WERI-Rb-1 (cell line): Measurements from ENCODE around the gene IFT52.
"Not testable (repeated sequence)": the region's sequence is repeated elsewhere in the genome, so short reads cannot be mapped to it uniquely, and the experiment has no call there.

Experiments
- DNase-seq: peaks from one replicate; pipeline ENCODE4 v3.0.0-alpha.2; 2020
- H3K27ac ChIP-seq: fragments of 250-450 bp; sonication (Bioruptor Pico); 2 replicates; pipeline ENCODE4 v1.5.1; 2020; ENCODE audit warnings: mild to moderate bottlenecking, moderate library complexity
- H3K27me3 ChIP-seq: fragments of 250-450 bp; sonication (Bioruptor Pico); 2 replicates; pipeline ENCODE4 v1.5.1; 2021; ENCODE audit warnings: mild to moderate bottlenecking, low read depth, moderate library complexity; ENCODE audit not compliant: insufficient read depth, severe bottlenecking
- H3K36me3 ChIP-seq: fragments of 250-450 bp; sonication (Bioruptor Pico); 2 replicates; pipeline ENCODE4 v1.5.1; 2020; ENCODE audit warnings: mild to moderate bottlenecking, moderate library complexity
- H3K4me3 ChIP-seq: 2 replicates; pipeline ENCODE4 v1.5.1; 2011; ENCODE audit warnings: low read depth, mild to moderate bottlenecking, control low read depth, low read length
- H3K9me3 ChIP-seq: fragments of 250-450 bp; sonication (Bioruptor Pico); 2 replicates; pipeline ENCODE4 v1.5.1; 2021; ENCODE audit warnings: mild to moderate bottlenecking, moderate library complexity; ENCODE audit not compliant: severe bottlenecking
- CTCF ChIP-seq: IDR thresholded peaks from 2 replicates; pipeline ENCODE4 v1.5.1; 2011; ENCODE audit warnings: low read depth, mild to moderate bottlenecking, control low read depth, inconsistent platforms, low read length

IFT52 gene

DNA sequence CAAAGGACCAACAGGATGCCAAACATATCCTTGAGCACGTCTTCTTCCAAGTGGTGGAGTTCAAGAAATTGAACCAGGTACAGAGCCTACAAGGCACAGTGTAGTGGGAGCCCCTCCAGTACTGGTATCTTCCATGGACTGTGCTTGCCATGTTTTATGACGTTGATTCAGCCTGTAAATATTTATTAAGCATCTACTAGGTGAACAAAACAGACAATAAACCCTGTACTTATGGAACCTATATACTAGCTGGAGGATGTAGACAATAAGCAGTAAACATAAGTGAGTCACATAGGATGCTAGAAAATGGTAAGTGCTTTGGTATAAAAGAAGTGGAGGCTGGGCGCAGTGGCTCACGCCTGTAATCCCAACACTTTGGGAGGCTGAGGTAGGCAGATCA lies 51.8 kb downstream of the IFT52 start:
- peaks cover 52% of the 10 kb centered on the region for H3K36me3 ChIP-seq

DNA sequence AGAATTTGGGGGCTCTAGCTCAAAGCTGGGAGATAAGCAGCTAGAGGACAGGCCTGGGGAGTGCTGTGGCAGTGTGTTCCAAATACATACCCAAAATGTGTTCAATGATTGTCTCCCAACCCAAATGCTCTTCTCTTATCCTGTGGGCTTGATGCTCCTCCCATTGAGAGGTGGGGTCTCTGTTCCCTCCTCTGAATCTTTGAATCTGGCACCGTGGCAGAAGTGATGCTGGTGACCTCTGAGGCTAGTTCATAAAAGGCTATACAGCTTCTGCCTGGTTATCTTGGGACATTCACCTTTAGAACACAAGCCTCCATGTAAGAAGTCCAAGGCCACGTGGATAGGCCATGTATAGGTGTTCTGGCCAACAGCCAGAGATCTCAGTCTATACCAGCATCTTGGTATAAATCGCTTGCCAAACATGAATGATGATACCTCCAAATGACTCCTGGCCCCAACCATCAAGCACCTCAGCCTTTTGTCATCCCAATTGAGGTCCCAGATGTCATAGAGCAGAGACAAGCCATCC lies 60.3 kb downstream of the IFT52 start:
- DNase-seq = no peak

More for the DNA sequence above, 51.8 kb downstream of the IFT52 start:
- Histone ChIP-seq H3K9me3 (no peaks in the 10 kb centered on the region), H3K27ac (no peak overlapping the region), H3K27me3 (no peaks in the 10 kb centered on the region), H3K4me3 (no peak overlapping the region)
- TF ChIP-seq CTCF = no peak
- DNase-seq = no peak

DNA sequence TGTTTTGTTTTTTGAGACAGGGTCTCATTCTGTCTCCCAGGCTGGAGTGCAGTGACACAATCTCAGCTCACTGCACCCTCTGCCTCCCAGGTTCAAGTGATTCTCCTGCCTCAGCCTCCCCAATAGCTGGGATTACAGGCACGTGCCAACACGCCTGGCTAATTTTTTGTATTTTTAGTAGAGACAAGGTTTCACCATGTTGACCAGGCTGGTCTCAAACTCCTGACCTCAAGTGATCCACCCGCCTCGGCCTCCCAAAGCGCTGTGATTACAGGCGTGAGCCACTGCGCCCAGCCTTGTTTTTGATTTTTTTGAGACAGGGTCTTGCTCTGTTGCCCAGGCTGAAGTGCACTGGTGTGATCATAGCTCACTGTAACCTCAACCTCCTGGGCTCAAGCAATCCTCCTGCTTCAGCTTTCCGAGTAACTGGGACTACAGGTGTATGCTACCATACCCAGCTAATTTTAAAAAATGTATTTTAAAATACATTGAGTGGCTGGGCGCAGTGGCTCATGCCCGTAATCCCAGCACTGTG lies 61.0 kb downstream of the IFT52 start:
- H3K27ac ChIP-seq, H3K36me3 ChIP-seq, H3K9me3 ChIP-seq, H3K4me3 ChIP-seq, H3K27me3 ChIP-seq, DNase-seq: not testable (repeated sequence)

More for the DNA sequence above, 60.3 kb downstream of the IFT52 start:
- TF ChIP-seq CTCF = no peak
- Histone ChIP-seq H3K36me3 (peaks cover 14% of the 10 kb centered on the region), H3K4me3 (no peak overlapping the region), H3K9me3 (no peaks in the 10 kb centered on the region), H3K27ac (no peak overlapping the region), H3K27me3 (no peaks in the 10 kb centered on the region)

DNA sequence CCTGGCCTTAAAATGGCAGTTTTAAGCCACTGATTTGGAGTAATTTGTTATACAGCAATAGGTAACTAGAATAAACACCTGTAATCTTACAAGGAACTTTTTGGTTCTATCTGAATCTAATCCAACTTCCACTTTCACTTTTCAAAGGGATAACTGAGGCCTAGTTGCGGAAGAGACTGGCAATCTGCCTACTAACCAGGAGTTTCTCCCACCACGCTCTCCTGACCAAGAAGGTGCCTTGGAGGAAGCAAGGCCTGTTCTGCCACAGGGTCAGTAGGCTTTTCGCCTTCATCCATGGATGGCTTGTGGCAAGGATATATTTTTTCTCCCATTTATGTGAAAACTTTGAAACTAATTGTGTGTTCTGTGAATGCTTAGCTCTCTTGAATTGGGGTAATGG lies 63.2 kb downstream of the IFT52 start:
- Histone ChIP-seq H3K27me3 (no peaks in the 10 kb centered on the region), H3K27ac (no peak overlapping the region), H3K36me3 (no peaks in the 10 kb centered on the region), H3K4me3 (no peak overlapping the region), H3K9me3 (no peaks in the 10 kb centered on the region)
- no peak for TF ChIP-seq CTCF
- no peak for DNase-seq

DNA sequence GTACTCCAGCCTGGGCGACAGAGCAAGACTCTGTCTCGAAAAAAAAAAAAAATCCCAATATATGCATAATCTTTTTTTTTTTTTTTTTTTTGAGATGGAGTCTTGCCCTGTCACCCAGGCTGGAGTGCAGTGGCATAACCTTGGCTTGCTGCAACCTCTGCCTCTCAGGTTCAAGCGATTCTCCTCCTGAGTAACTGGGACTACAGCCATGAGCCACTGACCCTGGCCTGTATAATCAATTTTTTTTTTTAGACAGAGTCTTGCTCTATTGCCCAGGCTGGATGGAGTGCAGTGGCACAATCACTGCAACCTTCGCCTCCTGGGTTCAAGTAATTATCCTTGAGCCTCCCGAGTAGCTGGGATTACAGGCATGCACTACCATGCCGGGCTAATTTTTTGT lies 64.4 kb downstream of the IFT52 start:
- DNase-seq = not testable (repeated sequence)

GRCh38 chr20:43655937-43656336 lies 65.2 kb downstream of the IFT52 start:
- H3K27me3 ChIP-seq = no peaks in the 10 kb centered on the region
- DNase-seq = no peak
- no peak overlapping the region for H3K4me3 ChIP-seq
- TF ChIP-seq CTCF = no peak
- H3K9me3 ChIP-seq = no peaks in the 10 kb centered on the region
- no peak overlapping the region for H3K27ac ChIP-seq
- H3K36me3 ChIP-seq = no peaks in the 10 kb centered on the region

More for the DNA sequence above, 64.4 kb downstream of the IFT52 start:
- not testable (repeated sequence) for H3K27me3 ChIP-seq, H3K4me3 ChIP-seq, H3K27ac ChIP-seq, H3K9me3 ChIP-seq, H3K36me3 ChIP-seq

- H3K27me3 ChIP-seq = no peaks in the 10 kb centered on the region
- H3K27ac ChIP-seq = peak overlapping the region; percentile 77
- H3K4me3 ChIP-seq = peak overlapping the region; percentile 85
- no peaks in the 10 kb centered on the region for H3K36me3 ChIP-seq
- no peaks in the 10 kb centered on the region for H3K9me3 ChIP-seq
- 0 out of 2 replicates have a peak, but pooled peaks have one; percentile 6 for TF ChIP-seq CTCF
- no peak for DNase-seq
These were observed 67.5 kb downstream of the IFT52 start for GRCh38 chr20:43658069-43658722.
